CD14-positive monocyte (primary cell): ENCODE measurements around the gene RGS9. TPM values are rescaled to one million over a fixed set of nuclear protein-coding genes. Genes with fewer than 3 reads are reported as not detected.

ENCODE experiments used
- DNase-seq, 3 donors: peaks; one replicate each; pipeline ENCODE4 v3.0.0-alpha.2; 2011 to 2022
- H2AFZ ChIP-seq: 2 replicates; pipeline ENCODE4 v1.6.0; 2012; ENCODE audit warnings: mild to moderate bottlenecking, low read depth, low read length, inconsistent platforms; ENCODE audit not compliant: insufficient read depth, poor library complexity, severe bottlenecking
- H3K27ac ChIP-seq, 2 donors: 1 replicate in 1 of 2; 2 replicates in 1 of 2; pipeline ENCODE4 v1.5.1; 2012 to 2013; ENCODE audit warnings: low read length in 2 of 2, control low read depth in 1 of 2, inconsistent platforms in 1 of 2, low read depth in 1 of 2, mild to moderate bottlenecking in 1 of 2
- H3K27me3 ChIP-seq, 2 donors: one replicate each; pipeline versions ENCODE4 v1.6.0 to v1.6.1; 2011 to 2013; ENCODE audit warnings: low read length in 2 of 2; ENCODE audit not compliant: control insufficient read depth in 2 of 2, insufficient read depth in 2 of 2
- H3K36me3 ChIP-seq, 2 donors: replicated peaks in 1 of 2; 1 replicate in 1 of 2; 2 replicates in 1 of 2; pipeline versions ENCODE4 v1.5.1 to v1.6.1; 2012 to 2013; ENCODE audit warnings: low read length in 2 of 2, control low read depth in 1 of 2, inconsistent platforms in 1 of 2, mild to moderate bottlenecking in 1 of 2; ENCODE audit not compliant: insufficient read depth in 2 of 2, control insufficient read depth in 1 of 2
- H3K4me1 ChIP-seq, 2 donors: 1 replicate in 1 of 2; 2 replicates in 1 of 2; pipeline versions ENCODE4 v1.5.1 to v1.6.1; 2012 to 2013; ENCODE audit warnings: low read length in 2 of 2, control low read depth in 1 of 2, inconsistent platforms in 1 of 2, mild to moderate bottlenecking in 1 of 2, moderate library complexity in 1 of 2; ENCODE audit not compliant: insufficient read depth in 2 of 2, control insufficient read depth in 1 of 2
- H3K4me2 ChIP-seq: replicated peaks from 2 replicates; pipeline ENCODE3; 2012; ENCODE audit warnings: low read length, moderate library complexity, mild to moderate bottlenecking; ENCODE audit not compliant: poor library complexity, severe bottlenecking; ENCODE audit errors: extremely low read depth
- H3K4me3 ChIP-seq, 3 experiments: fragments of 200-600 bp in 1 of 3; sonication (generic) in 1 of 3; replicated peaks in 1 of 3; 1 replicate in 2 of 3; 2 replicates in 1 of 3; pipeline ENCODE4 v1.5.1; 2011 to 2013; ENCODE audit warnings: low read length in 3 of 3, mild to moderate bottlenecking in 3 of 3, control low read depth in 2 of 3, low read depth in 2 of 3, inconsistent platforms in 1 of 3, moderate library complexity in 1 of 3
- H3K79me2 ChIP-seq: 2 replicates; pipeline ENCODE4 v1.6.0; 2012; ENCODE audit warnings: mild to moderate bottlenecking, control low read depth, inconsistent platforms, low read length, moderate library complexity; ENCODE audit not compliant: insufficient read depth
- H3K9ac ChIP-seq: 2 replicates; pipeline ENCODE4 v1.6.0; 2017; ENCODE audit warnings: low read length, mild to moderate bottlenecking; ENCODE audit not compliant: insufficient read depth, poor library complexity, severe bottlenecking
- H3K9me3 ChIP-seq, 2 donors: replicated peaks in 1 of 2; 1 replicate in 1 of 2; 2 replicates in 1 of 2; pipeline versions ENCODE4 v1.5.1 to v1.6.1; 2012 to 2013; ENCODE audit warnings: low read length in 2 of 2, control low read depth in 1 of 2; ENCODE audit not compliant: control insufficient read depth in 1 of 2, insufficient read depth in 1 of 2
- H4K20me1 ChIP-seq: 2 replicates; pipeline ENCODE4 v1.6.0; 2012; ENCODE audit warnings: mild to moderate bottlenecking, low read length, control low read depth, moderate library complexity; ENCODE audit not compliant: insufficient read depth
- H3K27ac Mint-ChIP-seq, 7 donors: one replicate each; pipeline ENCODE4 v1.8.0; 2020; ENCODE audit warnings: mild to moderate bottlenecking in 7 of 7, mixed read lengths in 7 of 7, moderate library complexity in 6 of 7, inconsistent platforms in 2 of 7
- H3K27me3 Mint-ChIP-seq, 3 donors: one replicate each; pipeline ENCODE4 v1.8.0; 2021 to 2022; ENCODE audit warnings: low read depth in 3 of 3, mild to moderate bottlenecking in 3 of 3, mixed read lengths in 3 of 3, moderate library complexity in 3 of 3, inconsistent platforms in 1 of 3
- H3K36me3 Mint-ChIP-seq, 2 donors: one replicate each; pipeline ENCODE4 v1.8.0; 2020; ENCODE audit warnings: mixed read lengths in 2 of 2, inconsistent platforms in 1 of 2, mild to moderate bottlenecking in 1 of 2
- H3K4me1 Mint-ChIP-seq: one replicate; pipeline ENCODE4 v1.8.0; 2020; ENCODE audit warnings: mild to moderate bottlenecking, mixed read lengths
- H3K4me3 Mint-ChIP-seq, 2 donors: one replicate each; pipeline ENCODE4 v1.8.0; 2020; ENCODE audit warnings: mild to moderate bottlenecking in 2 of 2, mixed read lengths in 2 of 2, moderate library complexity in 1 of 2
- H3K9me3 Mint-ChIP-seq, 7 donors: one replicate each; pipeline ENCODE4 v1.8.0; 2020 to 2022; ENCODE audit warnings: mixed read lengths in 7 of 7, mild to moderate bottlenecking in 6 of 7, moderate library complexity in 6 of 7, inconsistent platforms in 2 of 7
- CTCF ChIP-seq: fragments of 200-600 bp; IDR thresholded peaks from one replicate; pipeline ENCODE4 v1.8.0; 2022; ENCODE audit warnings: antibody characterized with exemption, mild to moderate bottlenecking
- WGBS: methylation state at CpG from one replicate; pipeline ENCODE4 v1.1.5; 2013; ENCODE audit warnings: missing lambda C conversion rate; ENCODE audit not compliant: insufficient coverage; 5-methylcytosine and 5-hydroxymethylcytosine counted together
- intact Hi-C, 2 donors: fragments of 100-400 bp; cut with micrococcal nuclease; formaldehyde crosslinking; loops; one replicate each; pipeline versions ENCODE4 v1.15.0 to v1.15.1; 2023
- polyA plus RNA-seq, 3 donors: library from polyadenylated mRNA; depleted of rRNA in 1 of 3; unstranded in 2 of 3; stranded (reverse) in 1 of 3; fragments of 300-500 nt in 2 of 3; fragments of >200 nt in 1 of 3; fragmentation: Illumina TruSeq in 2 of 3; gene quantifications; 1 replicate in 2 of 3; 2 replicates in 1 of 3; pipeline ENCODE4 v1.2.3, GENCODE V29; 2012 to 2021

The RGS9 gene
- polyA plus RNA-seq, 3 donors = 0.08 TPM; not detected in 2

- DNase-seq = no peak
- no peak overlapping the region for H3K27ac ChIP-seq
- no peak overlapping the region for H3K4me3 ChIP-seq
- peaks cover 14 to 19% of the 10 kb centered on the region in 2 donors for H3K4me1 ChIP-seq
- H3K4me2 ChIP-seq = no peak overlapping the region
- no peaks in the 10 kb centered on the region for H3K36me3 Mint-ChIP-seq
- no peaks in the 10 kb centered on the region for H3K9me3 Mint-ChIP-seq
- no peak overlapping the region for H3K9ac ChIP-seq
- H3K4me3 Mint-ChIP-seq = no peak overlapping the region
- H3K36me3 ChIP-seq = no peaks in the 10 kb centered on the region
- H3K27me3 Mint-ChIP-seq = peaks cover 33 to 44% (median 43%) of the 10 kb centered on the region in 3 donors
- no peak for TF ChIP-seq CTCF
- no peak overlapping the region for H3K27ac Mint-ChIP-seq
- WGBS = no CpG with 5 or more reads among the region's 2 CpGs
- H3K9me3 ChIP-seq = no peaks in the 10 kb centered on the region
- intact Hi-C loops = no loop called here
- H2AFZ ChIP-seq = no peak overlapping the region
- no peaks in the 10 kb centered on the region for H4K20me1 ChIP-seq
- H3K4me1 Mint-ChIP-seq = peaks cover 22% of the 10 kb centered on the region
- H3K27me3 ChIP-seq = peaks cover 10 to 29% of the 10 kb centered on the region in 2 donors
- no peaks in the 10 kb centered on the region for H3K79me2 ChIP-seq
Measured at GRCh38 chr17:65134035-65134434, 3.1 kb upstream of the RGS9 start.

GRCh38 chr17:65139101-65139764 is 2.1 kb downstream of the RGS9 start:
- H3K27me3 Mint-ChIP-seq = peaks cover 41 to 54% (median 42%) of the 10 kb centered on the region in 3 donors
- H3K4me3 Mint-ChIP-seq = peak overlapping the region in 1 of 2 donors; percentile 62
- peaks cover 0 to 2% (median 0%) of the 10 kb centered on the region in 7 donors for H3K9me3 Mint-ChIP-seq
- H3K27ac ChIP-seq = no peak overlapping the region
- TF ChIP-seq CTCF = no peak
- no peak overlapping the region for H3K27ac Mint-ChIP-seq
- DNase-seq = no peak
- H4K20me1 ChIP-seq = no peaks in the 10 kb centered on the region
- H3K36me3 Mint-ChIP-seq = no peaks in the 10 kb centered on the region
- intact Hi-C loops = no loop called here
- H3K4me3 ChIP-seq = no peak overlapping the region
- H3K9ac ChIP-seq = no peak overlapping the region
- H3K79me2 ChIP-seq = no peaks in the 10 kb centered on the region
- H3K9me3 ChIP-seq = no peaks in the 10 kb centered on the region
- 32% methylated on average over 6 of the region's 7 CpGs for WGBS
- H3K4me1 ChIP-seq = peaks cover 7 to 11% of the 10 kb centered on the region in 2 donors
- H3K27me3 ChIP-seq = peaks cover 8 to 30% of the 10 kb centered on the region in 2 donors
- peaks cover 13% of the 10 kb centered on the region for H3K4me1 Mint-ChIP-seq
- no peak overlapping the region for H2AFZ ChIP-seq
- no peak overlapping the region for H3K4me2 ChIP-seq
- no peaks in the 10 kb centered on the region for H3K36me3 ChIP-seq
